ENCODE results near the gene NPC1L1.

- TF ChIP-seq CTCF (IDR thresholded peaks at IDR 0.05) (no peak), POLR2A (IDR thresholded peaks at IDR 0.05) (no peak)
These were observed 63.2 kb downstream of the NPC1L1 start for GRCh38 chr7:44477938-44478337.

Data from esophagus squamous epithelium (tissue), 4 donors.